Naive thymus-derived CD4-positive, alpha-beta T cell (primary cell): ENCODE data around the gene ATP5PO. TPM values are rescaled to one million over a fixed set of nuclear protein-coding genes. Genes with fewer than 3 reads are reported as not detected.

ENCODE experiments used
- ATAC-seq: fragments of 150-1000 bp; cut with Tn5 transposase; 2 replicates; pipeline ENCODE4 v1.10.0; 2021; ENCODE audit warnings: mild to moderate bottlenecking, moderate library complexity
- CTCF ChIA-PET: fragments of 350-600 bp; sonication (Branson Sonifier 250); formaldehyde crosslinking; loops from one replicate; lab custom pipeline; 2021; ENCODE audit warnings: antibody characterized with exemption; lab: Charles Lee
- POLR2A ChIA-PET: fragments of 350-600 bp; sonication (Branson Sonifier 250); formaldehyde crosslinking; loops from one replicate; lab custom pipeline; 2021; ENCODE audit warnings: antibody characterized with exemption, inconsistent platforms; lab: Charles Lee
- DNase-seq, 9 donors: peaks; one replicate each; pipeline versions ENCODE4 v3.0.0 to v3.0.0-alpha.2; 2020 to 2022; ENCODE audit warnings: mixed read lengths in 1 of 9
- H3K27ac ChIP-seq: one replicate; pipeline ENCODE4 v1.7.0; 2013; ENCODE audit warnings: mild to moderate bottlenecking, low read depth, low read length, moderate library complexity
- H3K27me3 ChIP-seq, 2 donors: one replicate each; pipeline ENCODE4 v1.7.0; 2013; ENCODE audit warnings: low read length in 2 of 2, mild to moderate bottlenecking in 2 of 2, moderate library complexity in 2 of 2; ENCODE audit not compliant: control insufficient read depth in 2 of 2, insufficient read depth in 2 of 2
- H3K36me3 ChIP-seq, 3 experiments: 1 replicate in 2 of 3; 2 replicates in 1 of 3; pipeline ENCODE4 v1.7.0; 2013; ENCODE audit warnings: low read length in 3 of 3, mild to moderate bottlenecking in 3 of 3, moderate library complexity in 1 of 3; ENCODE audit not compliant: insufficient read depth in 3 of 3, control insufficient read depth in 2 of 3
- H3K4me1 ChIP-seq, 2 donors: one replicate each; pipeline ENCODE4 v1.7.0; 2013; ENCODE audit warnings: low read length in 2 of 2, mild to moderate bottlenecking in 2 of 2, moderate library complexity in 1 of 2; ENCODE audit not compliant: control insufficient read depth in 2 of 2, insufficient read depth in 2 of 2
- H3K4me3 ChIP-seq: 2 replicates; pipeline ENCODE4 v1.7.0; 2013; ENCODE audit warnings: mild to moderate bottlenecking, low read length
- H3K9me3 ChIP-seq, 3 experiments: 1 replicate in 2 of 3; 2 replicates in 1 of 3; pipeline ENCODE4 v1.7.0; 2013; ENCODE audit warnings: low read length in 3 of 3; ENCODE audit not compliant: control insufficient read depth in 2 of 3
- H3K27ac Mint-ChIP-seq, 9 donors: one replicate each; pipeline ENCODE4 v1.8.0; 2020 to 2022; ENCODE audit warnings: mixed read lengths in 9 of 9, mild to moderate bottlenecking in 8 of 9, moderate library complexity in 5 of 9, inconsistent platforms in 2 of 9
- H3K27me3 Mint-ChIP-seq, 5 donors: one replicate each; pipeline ENCODE4 v1.8.0; 2021 to 2022; ENCODE audit warnings: mixed read lengths in 5 of 5, mild to moderate bottlenecking in 1 of 5
- H3K36me3 Mint-ChIP-seq, 5 donors: one replicate each; pipeline ENCODE4 v1.8.0; 2020 to 2022; ENCODE audit warnings: mixed read lengths in 5 of 5, mild to moderate bottlenecking in 3 of 5, inconsistent platforms in 1 of 5
- H3K4me1 Mint-ChIP-seq, 7 donors: one replicate each; pipeline ENCODE4 v1.8.0; 2020 to 2022; ENCODE audit warnings: mixed read lengths in 7 of 7, mild to moderate bottlenecking in 3 of 7, inconsistent platforms in 1 of 7
- H3K4me3 Mint-ChIP-seq, 10 donors: one replicate each; pipeline ENCODE4 v1.8.0; 2020 to 2022; ENCODE audit warnings: mild to moderate bottlenecking in 10 of 10, mixed read lengths in 10 of 10, moderate library complexity in 6 of 10, inconsistent platforms in 2 of 10
- H3K9me3 Mint-ChIP-seq, 11 donors: one replicate each; pipeline ENCODE4 v1.8.0; 2020 to 2022; ENCODE audit warnings: mixed read lengths in 11 of 11, mild to moderate bottlenecking in 4 of 11, inconsistent platforms in 1 of 11, moderate library complexity in 1 of 11
- intact Hi-C, 2 donors: fragments of 100-400 bp; cut with micrococcal nuclease; formaldehyde crosslinking; loops; one replicate each; pipeline ENCODE4 v1.15.1; 2023
- polyA plus RNA-seq, 2 donors: library from polyadenylated mRNA; unstranded; fragments of 300-500 nt; fragmentation: Illumina TruSeq; gene quantifications; one replicate each; pipeline ENCODE4 v1.2.3, GENCODE V29; 2021
- total RNA-seq, 6 experiments: library from RNA in 5 of 6; stranded (reverse) in 5 of 6; gene quantifications; 1 replicate in 5 of 6; 2 replicates in 1 of 6; pipeline ENCODE4 v1.2.3 and lab custom pipeline; 2021 to 2026

The ATP5PO gene
- total and polyA plus RNA-seq, 7 experiments from 2014 or later = 123 to 449 (median 162) TPM

DNA sequence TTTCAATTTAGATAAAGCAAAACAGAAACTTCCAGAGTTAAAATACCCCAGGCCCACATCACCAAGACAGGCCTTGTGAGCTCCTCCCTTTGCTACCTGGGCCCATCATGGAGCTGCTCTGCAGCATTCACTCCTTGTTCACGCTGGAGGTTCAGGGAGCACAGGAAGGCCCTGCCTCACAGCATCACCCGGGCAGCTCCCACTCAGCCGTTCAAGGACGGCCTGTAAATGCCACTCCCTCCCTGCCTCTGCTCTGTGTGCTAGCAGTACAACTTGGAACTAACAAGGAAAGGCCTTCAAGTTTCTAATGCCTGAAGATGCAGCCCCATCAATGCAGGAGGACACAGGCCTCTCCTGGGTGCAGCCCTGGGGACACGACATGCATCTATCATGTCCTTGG lies 11.6 kb downstream of the ATP5PO start:
- Mint-ChIP-seq H3K9me3 (no peaks in the 10 kb centered on the region), H3K4me1 (peaks cover 0 to 19% (median 4%) of the 10 kb centered on the region in 7 donors), H3K36me3 (peaks cover 4 to 55% (median 38%) of the 10 kb centered on the region in 5 donors), H3K27ac (peak overlapping the region in 2 of 9 donors; percentile 5 to 37), H3K27me3 (no peaks in the 10 kb centered on the region), H3K4me3 (no peak overlapping the region)
- Histone ChIP-seq H3K27me3 (no peaks in the 10 kb centered on the region), H3K27ac (no peak overlapping the region), H3K9me3 (no peaks in the 10 kb centered on the region), H3K4me3 (no peak overlapping the region), H3K36me3 (peaks cover 18 to 77% (median 23%) of the 10 kb centered on the region in 3 experiments), H3K4me1 (no peaks in the 10 kb centered on the region)
- ChIA-PET CTCF (no interaction called here), POLR2A (no interaction called here)
- ATAC-seq = no peak
- no peak for DNase-seq
- intact Hi-C loops = no loop called here

GRCh38 chr21:33902349-33902748 lies 13.3 kb downstream of the ATP5PO start:
- Histone ChIP-seq H3K27ac (no peak overlapping the region), H3K36me3 (peaks cover 15 to 61% (median 17%) of the 10 kb centered on the region in 3 experiments), H3K4me3 (no peak overlapping the region), H3K9me3 (no peaks in the 10 kb centered on the region), H3K4me1 (no peaks in the 10 kb centered on the region), H3K27me3 (no peaks in the 10 kb centered on the region)
- no peak overlapping the region for H3K4me3 Mint-ChIP-seq
- POLR2A ChIA-PET = interaction anchor here (0.9 kb wide), 1 partner anchor 71 kb away, joined by 3 read pairs; no protein-coding TSS in a partner anchor
- intact Hi-C loops = no loop called here
- no peaks in the 10 kb centered on the region for H3K9me3 Mint-ChIP-seq
- H3K36me3 Mint-ChIP-seq = peaks cover 4 to 48% (median 37%) of the 10 kb centered on the region in 5 donors
- ATAC-seq (no peak), DNase-seq (no peak)
- no peaks in the 10 kb centered on the region for H3K27me3 Mint-ChIP-seq
- H3K4me1 Mint-ChIP-seq = peaks cover 0 to 19% (median 4%) of the 10 kb centered on the region in 7 donors
- CTCF ChIA-PET = no interaction called here
- H3K27ac Mint-ChIP-seq = peak overlapping the region in 3 of 9 donors; percentile 17 to 67 (median 21)

DNA sequence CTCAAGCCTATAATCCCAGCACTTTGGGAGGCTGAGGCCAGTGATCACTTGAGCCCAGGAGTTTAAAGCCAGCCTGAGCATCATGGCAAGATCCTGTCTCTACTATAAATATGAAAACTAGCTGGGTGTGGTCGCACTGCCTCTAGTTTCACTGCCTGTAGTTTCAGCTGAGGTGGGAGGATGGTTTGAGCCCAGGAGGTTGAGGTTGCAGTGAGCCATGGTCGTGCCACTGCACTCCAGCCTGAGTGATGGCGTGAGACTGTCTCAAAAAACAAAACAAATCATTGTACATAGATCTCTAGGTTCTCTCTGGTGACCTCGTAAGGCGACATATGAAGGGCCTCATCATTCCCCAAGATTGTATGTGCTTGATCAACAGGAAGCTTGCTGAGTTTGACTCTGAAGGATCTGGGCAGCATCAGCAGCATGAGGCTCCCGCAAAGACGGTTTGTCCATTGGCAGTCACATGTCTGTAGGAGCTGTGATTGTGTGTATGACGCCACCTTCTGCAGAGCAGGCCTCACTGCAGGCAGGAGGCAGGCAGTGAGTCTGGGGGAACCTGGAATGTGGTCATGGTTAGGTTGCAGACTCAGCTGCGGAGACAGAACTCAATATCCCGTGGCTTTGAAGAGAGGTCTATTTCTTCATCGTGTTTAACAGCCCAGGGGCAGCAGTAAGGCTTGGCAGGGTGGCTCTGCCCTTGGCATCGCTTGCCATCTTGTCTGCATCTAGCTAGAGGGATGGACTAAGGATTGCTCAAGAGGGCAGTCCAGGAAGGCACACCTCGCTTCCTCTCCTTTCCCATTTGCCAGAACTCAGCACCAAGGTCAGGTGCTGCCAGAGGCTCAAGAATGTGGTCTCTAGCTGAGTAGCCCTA lies 14.0 kb downstream of the ATP5PO start:
- intact Hi-C loops = no loop called here
- Histone ChIP-seq H3K36me3 (peaks cover 8 to 54% (median 15%) of the 10 kb centered on the region in 3 experiments), H3K4me3 (no peak overlapping the region), H3K27me3 (no peaks in the 10 kb centered on the region), H3K27ac (no peak overlapping the region), H3K9me3 (no peaks in the 10 kb centered on the region), H3K4me1 (no peaks in the 10 kb centered on the region)
- H3K27ac Mint-ChIP-seq = peak overlapping the region in 5 of 9 donors; percentile 3 to 83 (median 53)
- peaks cover 4 to 43% (median 31%) of the 10 kb centered on the region in 5 donors for H3K36me3 Mint-ChIP-seq
- peaks cover 0 to 19% (median 4%) of the 10 kb centered on the region in 7 donors for H3K4me1 Mint-ChIP-seq
- ChIA-PET CTCF (no interaction called here), POLR2A (interaction anchor here (0.9 kb wide), 1 partner anchor 72 kb away, joined by 3 read pairs; no protein-coding TSS in a partner anchor)
- ATAC-seq (peak; percentile 38), DNase-seq (peak in 1 of 9 donors; percentile 19)
- no peak overlapping the region for H3K4me3 Mint-ChIP-seq
- H3K27me3 Mint-ChIP-seq = peaks cover 0 to 6% (median 0%) of the 10 kb centered on the region in 5 donors
- H3K9me3 Mint-ChIP-seq = no peaks in the 10 kb centered on the region

DNA sequence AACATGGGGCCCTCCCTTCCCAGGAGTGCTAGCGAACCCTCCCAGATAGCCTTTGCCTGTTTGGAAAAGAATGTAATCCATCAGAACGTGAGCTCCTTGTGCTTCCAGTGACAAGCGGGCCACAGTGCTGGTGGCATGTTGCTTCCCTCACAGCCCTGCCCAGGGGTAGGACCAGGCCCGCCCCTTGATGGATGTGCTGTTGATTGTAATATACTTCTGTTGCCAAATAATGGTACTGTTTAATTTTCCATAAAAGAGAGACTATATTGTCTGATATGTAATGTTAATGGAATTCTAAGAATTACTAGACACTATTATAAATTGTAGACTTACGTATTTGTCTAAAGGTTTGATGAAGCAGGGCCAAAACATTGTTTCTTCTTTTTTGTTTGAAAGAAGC lies 16.4 kb downstream of the ATP5PO start:
- Histone ChIP-seq H3K36me3 (peaks cover 0 to 30% (median 5%) of the 10 kb centered on the region in 3 experiments), H3K9me3 (no peaks in the 10 kb centered on the region), H3K27me3 (no peaks in the 10 kb centered on the region), H3K27ac (no peak overlapping the region), H3K4me1 (no peaks in the 10 kb centered on the region), H3K4me3 (no peak overlapping the region)
- intact Hi-C loops = loop anchor here in 1 of 2 donors (10.0 kb wide), 1 partner anchor 354 kb away; the partner anchor contains the start of genes GART and SON
- peaks cover 8 to 31% (median 17%) of the 10 kb centered on the region in 7 donors for H3K4me1 Mint-ChIP-seq
- H3K4me3 Mint-ChIP-seq = no peak overlapping the region
- peaks cover 0 to 19% (median 0%) of the 10 kb centered on the region in 5 donors for H3K27me3 Mint-ChIP-seq
- no peak for DNase-seq
- ATAC-seq = no peak
- H3K9me3 Mint-ChIP-seq = no peaks in the 10 kb centered on the region
- ChIA-PET POLR2A (no interaction called here), CTCF (interaction anchor here (0.6 to 1.3 kb wide), 2 partner anchors 10 to 17 kb away, joined by 3 read pairs; no protein-coding TSS in a partner anchor)
- H3K36me3 Mint-ChIP-seq = peaks cover 4 to 26% (median 21%) of the 10 kb centered on the region in 5 donors
- H3K27ac Mint-ChIP-seq = no peak overlapping the region

DNA sequence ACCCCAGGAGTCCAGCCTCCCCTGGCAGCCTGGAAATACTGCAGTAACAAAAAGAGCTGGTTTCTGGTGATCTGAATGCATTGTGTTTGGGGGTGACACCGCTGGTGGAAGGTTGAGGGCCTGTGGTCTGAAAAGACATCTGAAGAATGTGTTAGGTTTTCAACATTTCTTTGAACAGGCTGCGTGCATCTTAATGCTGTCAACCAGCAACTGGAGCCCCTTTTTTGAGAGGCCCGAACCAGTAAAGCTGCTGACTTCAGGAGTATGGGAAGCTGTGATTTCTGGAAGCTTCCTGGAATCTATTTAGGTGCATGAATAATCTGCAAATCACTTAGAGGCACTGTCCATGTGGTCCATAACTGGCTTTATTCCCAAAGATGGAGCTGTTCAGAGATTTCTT lies 17.0 kb downstream of the ATP5PO start:
- ChIA-PET CTCF (interaction anchor here (0.6 to 1.3 kb wide), 3 partner anchors 9 to 24 kb away, joined by 3 read pairs; no protein-coding TSS in a partner anchor), POLR2A (no interaction called here)
- Mint-ChIP-seq H3K27ac (no peak overlapping the region), H3K4me1 (peaks cover 8 to 31% (median 20%) of the 10 kb centered on the region in 7 donors), H3K27me3 (peaks cover 0 to 21% (median 0%) of the 10 kb centered on the region in 5 donors), H3K36me3 (peaks cover 4 to 25% (median 21%) of the 10 kb centered on the region in 5 donors), H3K9me3 (no peaks in the 10 kb centered on the region), H3K4me3 (no peak overlapping the region)
- Histone ChIP-seq H3K4me3 (no peak overlapping the region), H3K27me3 (no peaks in the 10 kb centered on the region), H3K4me1 (no peaks in the 10 kb centered on the region), H3K36me3 (peaks cover 0 to 24% (median 5%) of the 10 kb centered on the region in 3 experiments), H3K9me3 (no peaks in the 10 kb centered on the region), H3K27ac (no peak overlapping the region)
- DNase-seq = no peak
- intact Hi-C loops = loop anchor here in 1 of 2 donors (10.0 kb wide), 1 partner anchor 354 kb away; the partner anchor contains the start of genes GART and SON
- no peak for ATAC-seq

GRCh38 chr21:33897739-33898138 lies 17.9 kb downstream of the ATP5PO start:
- intact Hi-C loops = loop anchor here in 1 of 2 donors (10.0 kb wide), 1 partner anchor 353 kb away; the partner anchor contains the start of genes GART and SON
- Histone ChIP-seq H3K27me3 (no peaks in the 10 kb centered on the region), H3K27ac (no peak overlapping the region), H3K9me3 (no peaks in the 10 kb centered on the region), H3K4me1 (no peaks in the 10 kb centered on the region), H3K4me3 (no peak overlapping the region), H3K36me3 (peaks cover 0 to 15% (median 0%) of the 10 kb centered on the region in 3 experiments)
- ChIA-PET POLR2A (no interaction called here), CTCF (interaction anchor here (0.6 kb wide), 1 partner anchor 14 kb away, joined by 4 read pairs; no protein-coding TSS in a partner anchor)
- Mint-ChIP-seq H3K4me3 (no peak overlapping the region), H3K27me3 (peaks cover 0 to 22% (median 0%) of the 10 kb centered on the region in 5 donors), H3K36me3 (peaks cover 0 to 16% (median 13%) of the 10 kb centered on the region in 5 donors), H3K27ac (no peak overlapping the region), H3K9me3 (no peaks in the 10 kb centered on the region), H3K4me1 (peaks cover 8 to 31% (median 20%) of the 10 kb centered on the region in 7 donors)
- ATAC-seq = no peak
- no peak for DNase-seq
